ENCODE data around the gene IGSF10. TPM values are rescaled to one million over a fixed set of nuclear protein-coding genes. Genes with fewer than 3 reads are reported as not detected.

IGSF10 gene
- total RNA-seq, 1 donor from 2014 or later, result not detected

- no peak for DNase-seq (ENCODE audit: low spot score)
- H3K27ac Mint-ChIP-seq, result no peak overlapping the region
- no peak overlapping the region for H3K4me3 Mint-ChIP-seq (ENCODE audit: low read depth)
- intact Hi-C loops (cut with micrococcal nuclease), result no loop called here
- no peaks in the 10 kb centered on the region for H3K9me3 Mint-ChIP-seq
- H3K4me1 Mint-ChIP-seq (ENCODE audit: low read depth), result no peaks in the 10 kb centered on the region
- no peaks in the 10 kb centered on the region for H3K36me3 Mint-ChIP-seq (ENCODE audit: low read depth)
- peaks cover 3% of the 10 kb centered on the region for H3K27me3 Mint-ChIP-seq (ENCODE audit: low read depth)
Measured at GRCh38 chr3:151446002-151446340, 14.9 kb downstream of the IGSF10 start.

GRCh38 chr3:151445273-151446001 is 15.4 kb downstream of the IGSF10 start:
- Mint-ChIP-seq H3K4me3 (ENCODE audit: low read depth) (no peak overlapping the region), H3K4me1 (ENCODE audit: low read depth) (no peaks in the 10 kb centered on the region), H3K27me3 (ENCODE audit: low read depth) (peaks cover 3% of the 10 kb centered on the region), H3K9me3 (no peaks in the 10 kb centered on the region), H3K27ac (no peak overlapping the region), H3K36me3 (ENCODE audit: low read depth) (no peaks in the 10 kb centered on the region)
- DNase-seq (ENCODE audit: low spot score), result no peak
- intact Hi-C loops (cut with micrococcal nuclease), result no loop called here

- Mint-ChIP-seq H3K27me3 (ENCODE audit: low read depth) (peaks cover 3% of the 10 kb centered on the region), H3K9me3 (no peaks in the 10 kb centered on the region)
- intact Hi-C loops (cut with micrococcal nuclease), result no loop called here
Measured at GRCh38 chr3:151443583-151443982, 17.3 kb downstream of the IGSF10 start.

GRCh38 chr3:151440940-151441339 is 19.9 kb downstream of the IGSF10 start:
- DNase-seq (ENCODE audit: low spot score), result no peak
- Mint-ChIP-seq H3K9me3 (no peaks in the 10 kb centered on the region), H3K36me3 (ENCODE audit: low read depth) (no peaks in the 10 kb centered on the region), H3K27me3 (ENCODE audit: low read depth) (peaks cover 2% of the 10 kb centered on the region), H3K27ac (no peak overlapping the region), H3K4me1 (ENCODE audit: low read depth) (no peaks in the 10 kb centered on the region), H3K4me3 (ENCODE audit: low read depth) (no peak overlapping the region)
- intact Hi-C loops (cut with micrococcal nuclease), result no loop called here

More at GRCh38 chr3:151443583-151443982, 17.3 kb downstream of the IGSF10 start:
- no peaks in the 10 kb centered on the region for H3K4me1 Mint-ChIP-seq (ENCODE audit: low read depth)
- H3K4me3 Mint-ChIP-seq (ENCODE audit: low read depth), result no peak overlapping the region
- H3K36me3 Mint-ChIP-seq (ENCODE audit: low read depth), result no peaks in the 10 kb centered on the region
- DNase-seq (ENCODE audit: low spot score), result no peak
- H3K27ac Mint-ChIP-seq, result no peak overlapping the region

DNA sequence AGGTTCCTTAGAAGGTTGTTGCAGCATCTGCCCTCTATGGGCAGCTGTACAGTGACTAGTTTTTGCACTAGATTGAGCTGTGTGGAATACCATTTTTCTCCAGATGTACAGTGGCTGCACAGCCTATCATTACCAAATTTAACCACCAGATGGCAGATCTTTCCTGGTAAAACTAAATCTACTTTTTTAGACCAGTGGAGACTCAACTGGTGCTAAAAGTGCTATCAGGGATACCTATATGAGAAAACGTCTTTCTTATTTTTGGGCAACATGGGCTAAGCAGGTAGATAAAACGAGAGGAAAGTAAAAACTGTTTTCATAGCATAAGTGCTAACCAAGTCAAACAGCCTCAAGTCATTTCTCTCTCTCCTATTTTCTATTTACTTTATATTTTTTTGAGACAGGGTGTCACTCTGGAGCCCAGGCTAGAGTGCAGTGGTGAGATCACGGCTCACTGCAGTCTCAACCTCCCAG is 21.2 kb downstream of the IGSF10 start:
- Mint-ChIP-seq H3K4me3 (ENCODE audit: low read depth) (no peak overlapping the region), H3K27ac (no peak overlapping the region), H3K9me3 (no peaks in the 10 kb centered on the region), H3K36me3 (ENCODE audit: low read depth) (no peaks in the 10 kb centered on the region), H3K4me1 (ENCODE audit: low read depth) (no peaks in the 10 kb centered on the region), H3K27me3 (ENCODE audit: low read depth) (no peaks in the 10 kb centered on the region)
- intact Hi-C loops (cut with micrococcal nuclease), result no loop called here
- DNase-seq (ENCODE audit: low spot score), result no peak

DNA sequence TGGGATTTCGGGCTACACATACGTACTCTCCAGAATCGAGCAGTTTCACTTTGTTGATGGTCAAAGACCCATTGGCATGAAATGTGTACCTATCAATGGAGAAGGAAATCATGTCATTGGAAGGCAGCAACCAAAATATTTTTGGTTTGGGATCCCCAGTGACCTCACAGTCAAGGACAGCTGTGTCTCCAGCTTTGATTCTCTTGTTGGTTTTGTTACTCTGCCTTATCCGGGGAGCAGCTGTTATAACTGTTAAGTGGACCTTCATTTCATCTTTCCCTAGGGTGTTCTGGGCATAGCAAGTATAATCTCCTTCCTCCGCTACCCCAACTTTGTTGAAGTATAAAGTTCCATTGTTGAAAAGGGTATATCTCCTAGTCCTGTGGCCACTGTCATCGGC is 23.0 kb downstream of the IGSF10 start:
- no peaks in the 10 kb centered on the region for H3K27me3 Mint-ChIP-seq (ENCODE audit: low read depth)
- no peaks in the 10 kb centered on the region for H3K9me3 Mint-ChIP-seq
- no peak overlapping the region for H3K27ac Mint-ChIP-seq
- H3K4me3 Mint-ChIP-seq (ENCODE audit: low read depth), result no peak overlapping the region
- intact Hi-C loops (cut with micrococcal nuclease), result no loop called here
- H3K36me3 Mint-ChIP-seq (ENCODE audit: low read depth), result no peaks in the 10 kb centered on the region
- DNase-seq (ENCODE audit: low spot score), result no peak
- no peaks in the 10 kb centered on the region for H3K4me1 Mint-ChIP-seq (ENCODE audit: low read depth)

- intact Hi-C loops (cut with micrococcal nuclease), result no loop called here
- no peak overlapping the region for H3K4me3 Mint-ChIP-seq (ENCODE audit: low read depth)
- H3K4me1 Mint-ChIP-seq (ENCODE audit: low read depth), result no peaks in the 10 kb centered on the region
- no peak for DNase-seq (ENCODE audit: low spot score)
- no peaks in the 10 kb centered on the region for H3K27me3 Mint-ChIP-seq (ENCODE audit: low read depth)
- H3K27ac Mint-ChIP-seq, result no peak overlapping the region
- no peaks in the 10 kb centered on the region for H3K9me3 Mint-ChIP-seq
- no peaks in the 10 kb centered on the region for H3K36me3 Mint-ChIP-seq (ENCODE audit: low read depth)
Measured at GRCh38 chr3:151436675-151437446, 24.0 kb downstream of the IGSF10 start.

GRCh38 chr3:151434151-151434890 is 26.5 kb downstream of the IGSF10 start:
- DNase-seq (ENCODE audit: low spot score), result no peak
- Mint-ChIP-seq H3K27ac (no peak overlapping the region), H3K9me3 (no peaks in the 10 kb centered on the region), H3K27me3 (ENCODE audit: low read depth) (no peaks in the 10 kb centered on the region), H3K4me3 (ENCODE audit: low read depth) (no peak overlapping the region), H3K4me1 (ENCODE audit: low read depth) (peaks cover 3% of the 10 kb centered on the region), H3K36me3 (ENCODE audit: low read depth) (no peaks in the 10 kb centered on the region)
- intact Hi-C loops (cut with micrococcal nuclease), result no loop called here

DNA sequence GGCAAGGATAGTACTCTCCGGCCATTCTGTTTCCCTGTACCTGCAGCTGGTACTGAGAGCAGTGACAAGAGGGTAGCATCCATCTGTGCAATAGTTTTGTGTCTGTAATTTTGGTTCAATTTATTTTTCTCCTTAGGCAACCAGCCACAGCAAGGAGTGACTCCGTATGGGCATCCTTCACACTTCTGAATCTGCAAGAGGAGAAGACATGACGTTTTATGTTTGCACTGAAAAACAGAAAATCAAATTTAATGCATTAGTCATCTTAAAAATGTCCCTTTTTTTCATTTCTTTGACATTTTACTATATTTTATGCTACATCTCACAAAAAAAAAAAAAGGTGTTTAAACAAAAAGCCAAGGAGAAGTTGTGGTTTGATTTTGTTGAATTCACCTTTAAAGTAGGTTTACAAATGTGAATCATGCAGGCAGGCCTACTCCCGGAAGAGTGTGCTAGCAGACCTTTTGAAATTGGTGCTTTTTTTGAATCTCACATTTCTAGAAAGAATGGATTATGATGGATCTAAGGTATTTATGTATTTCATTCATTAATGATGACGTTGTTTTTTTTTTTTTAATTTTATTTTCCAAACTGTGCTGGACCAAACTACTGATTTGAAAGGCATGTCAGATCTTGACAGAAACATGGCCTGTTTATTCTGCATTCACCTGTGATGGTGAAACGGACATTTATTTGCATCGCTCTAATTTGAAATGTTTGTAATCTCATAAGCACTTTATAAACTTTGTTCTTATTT is 28.1 kb downstream of the IGSF10 start:
- intact Hi-C loops (cut with micrococcal nuclease), result no loop called here
- H3K4me1 Mint-ChIP-seq (ENCODE audit: low read depth), result peaks cover 3% of the 10 kb centered on the region
- no peak overlapping the region for H3K4me3 Mint-ChIP-seq (ENCODE audit: low read depth)
- H3K9me3 Mint-ChIP-seq, result no peaks in the 10 kb centered on the region
- no peak overlapping the region for H3K27ac Mint-ChIP-seq
- no peaks in the 10 kb centered on the region for H3K36me3 Mint-ChIP-seq (ENCODE audit: low read depth)
- H3K27me3 Mint-ChIP-seq (ENCODE audit: low read depth), result no peaks in the 10 kb centered on the region
- DNase-seq (ENCODE audit: low spot score), result no peak

GRCh38 chr3:151431940-151432339 is 28.9 kb downstream of the IGSF10 start:
- Mint-ChIP-seq H3K4me3 (ENCODE audit: low read depth) (no peak overlapping the region), H3K27me3 (ENCODE audit: low read depth) (no peaks in the 10 kb centered on the region), H3K36me3 (ENCODE audit: low read depth) (no peaks in the 10 kb centered on the region), H3K4me1 (ENCODE audit: low read depth) (peaks cover 3% of the 10 kb centered on the region), H3K9me3 (no peaks in the 10 kb centered on the region), H3K27ac (no peak overlapping the region)
- DNase-seq (ENCODE audit: low spot score), result no peak
- intact Hi-C loops (cut with micrococcal nuclease), result no loop called here

DNA sequence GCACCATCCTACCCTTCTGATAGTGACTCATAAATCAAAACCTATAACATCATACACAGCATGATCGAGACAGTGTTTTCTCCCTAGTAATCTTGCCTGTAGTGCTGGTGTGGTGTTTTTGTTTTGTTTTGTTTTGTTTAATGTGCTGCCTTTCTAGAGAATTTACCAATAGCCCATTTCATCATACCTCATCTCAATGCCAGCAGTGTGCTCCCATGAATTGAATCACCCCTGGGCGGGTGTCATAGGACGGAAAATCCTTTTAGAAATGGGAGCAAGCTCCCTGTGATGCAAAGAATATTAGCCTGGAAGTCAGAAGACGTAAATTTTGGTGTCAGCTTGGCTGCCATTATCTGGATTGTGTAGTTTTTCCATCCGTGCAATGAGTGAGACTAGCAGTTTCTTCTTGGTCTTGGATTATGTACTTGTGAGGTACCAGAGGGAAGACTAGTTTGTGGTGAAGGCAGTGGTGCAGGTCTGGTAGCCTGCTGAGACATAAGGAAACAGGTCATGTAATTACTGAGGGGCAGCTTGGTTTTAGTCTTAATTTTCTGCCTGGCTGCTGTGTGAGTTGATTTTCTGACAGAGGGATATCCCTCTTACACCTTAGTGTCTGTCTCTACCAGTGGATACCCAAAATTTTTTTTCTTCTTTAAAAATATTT is 29.9 kb downstream of the IGSF10 start:
- DNase-seq (ENCODE audit: low spot score), result no peak
- Mint-ChIP-seq H3K9me3 (no peaks in the 10 kb centered on the region), H3K4me3 (ENCODE audit: low read depth) (no peak overlapping the region), H3K27ac (no peak overlapping the region), H3K27me3 (ENCODE audit: low read depth) (no peaks in the 10 kb centered on the region), H3K36me3 (ENCODE audit: low read depth) (no peaks in the 10 kb centered on the region), H3K4me1 (ENCODE audit: low read depth) (peaks cover 3% of the 10 kb centered on the region)
- intact Hi-C loops (cut with micrococcal nuclease), result no loop called here

GRCh38 chr3:151428386-151428785 is 32.5 kb downstream of the IGSF10 start:
- Mint-ChIP-seq H3K27ac (no peak overlapping the region), H3K27me3 (ENCODE audit: low read depth) (no peaks in the 10 kb centered on the region), H3K4me3 (ENCODE audit: low read depth) (no peak overlapping the region), H3K4me1 (ENCODE audit: low read depth) (peaks cover 3% of the 10 kb centered on the region), H3K9me3 (no peaks in the 10 kb centered on the region), H3K36me3 (ENCODE audit: low read depth) (no peaks in the 10 kb centered on the region)
- intact Hi-C loops (cut with micrococcal nuclease), result loop anchor here (10.0 kb wide), 1 partner anchor 134 kb away; no protein-coding TSS in a partner anchor
- no peak for DNase-seq (ENCODE audit: low spot score)

All from activated T-helper 2 cell treated with anti-CD3 and anti-CD28 coated beads, Interferon-gamma antibody, Interleukin-2, Interleukin-4, amounts not matched to agents 10 μg/mL and 5 μg/mL and 100 μg/mL, durations not matched to agents 14 hours and 24 hours and 36 hours (primary cell).